ENCODE data around the gene INPP4A.

- TF ChIP-seq CTCF (IDR thresholded peaks at IDR 0.05; ENCODE audit: insufficient read depth, low read length) = no peak
- TF ChIP-seq GABPA (IDR thresholded peaks at IDR 0.05; ENCODE audit: low read depth) = no peak
- TF ChIP-seq POLR2AphosphoS5 (IDR thresholded peaks at IDR 0.05; ENCODE audit: low read depth) = no peak
- no peak for TF ChIP-seq REST (IDR thresholded peaks at IDR 0.05; ENCODE audit: insufficient replicate concordance, low read depth)
Observed at GRCh38 chr2:98551316-98551715, 106.7 kb downstream of the INPP4A start.

All from HL-60 (cell line).